ENCODE data around the gene CRACR2B.

Gene CRACR2B

GRCh38 chr11:789943-790342 is 37.8 kb upstream of the CRACR2B start, which contains the start of gene CEND1:
Gene CEND1 (minus strand): TSS chr11:790090. CDS start chr11:788576, 1,514 bp downstream.
- Histone ChIP-seq H3K9me2 (replicated peaks; ENCODE audit: low read depth, low read length) (no peaks in the 10 kb centered on the region), H3K4me3 (ENCODE audit: low read length, poor library complexity, severe bottlenecking) (no peak within 1 kb of the TSS), H3K36me3 (ENCODE audit: insufficient read depth, low read length) (no peaks in the 10 kb centered on the region), H3K79me2 (ENCODE audit: insufficient read depth, low read length) (peaks cover 6% of the 10 kb centered on the region; the same call in 1 of the 2 replicates), H3K4me2 (ENCODE audit: low read depth, low read length, poor library complexity, severe bottlenecking) (no peak within 1 kb of the TSS), H3K4me1 (ENCODE audit: insufficient read depth, low read length, poor library complexity, severe bottlenecking) (peaks cover 4% of the 10 kb centered on the region), H3K27me3 (ENCODE audit: insufficient read depth, low read length, poor library complexity, severe bottlenecking) (no peaks in the 10 kb centered on the region), H3K9ac (ENCODE audit: low read depth, low read length, poor library complexity, severe bottlenecking) (no peak within 1 kb of the TSS), H4K20me1 (ENCODE audit: insufficient read depth, low read length, poor library complexity, severe bottlenecking) (no peaks in the 10 kb centered on the region), H3K9me3 (ENCODE audit: insufficient read depth, low read depth, low read length) (no peaks in the 10 kb centered on the region), H3F3A (ENCODE audit: low read depth) (no peaks in the 10 kb centered on the region), H2AFZ (ENCODE audit: low read length) (no peak within 1 kb of the TSS)
- TF ChIP-seq, protein P1, sequence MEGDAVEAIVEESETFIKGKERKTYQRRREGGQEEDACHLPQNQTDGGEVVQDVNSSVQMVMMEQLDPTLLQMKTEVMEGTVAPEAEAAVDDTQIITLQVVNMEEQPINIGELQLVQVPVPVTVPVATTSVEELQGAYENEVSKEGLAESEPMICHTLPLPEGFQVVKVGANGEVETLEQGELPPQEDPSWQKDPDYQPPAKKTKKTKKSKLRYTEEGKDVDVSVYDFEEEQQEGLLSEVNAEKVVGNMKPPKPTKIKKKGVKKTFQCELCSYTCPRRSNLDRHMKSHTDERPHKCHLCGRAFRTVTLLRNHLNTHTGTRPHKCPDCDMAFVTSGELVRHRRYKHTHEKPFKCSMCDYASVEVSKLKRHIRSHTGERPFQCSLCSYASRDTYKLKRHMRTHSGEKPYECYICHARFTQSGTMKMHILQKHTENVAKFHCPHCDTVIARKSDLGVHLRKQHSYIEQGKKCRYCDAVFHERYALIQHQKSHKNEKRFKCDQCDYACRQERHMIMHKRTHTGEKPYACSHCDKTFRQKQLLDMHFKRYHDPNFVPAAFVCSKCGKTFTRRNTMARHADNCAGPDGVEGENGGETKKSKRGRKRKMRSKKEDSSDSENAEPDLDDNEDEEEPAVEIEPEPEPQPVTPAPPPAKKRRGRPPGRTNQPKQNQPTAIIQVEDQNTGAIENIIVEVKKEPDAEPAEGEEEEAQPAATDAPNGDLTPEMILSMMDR (conservative IDR thresholded peaks at IDR 0.05; ENCODE audit: low read length), result no peak
- TF ChIP-seq EZH2phosphoT487 (IDR thresholded peaks at IDR 0.05; ENCODE audit: borderline replicate concordance), result no peak

DNA sequence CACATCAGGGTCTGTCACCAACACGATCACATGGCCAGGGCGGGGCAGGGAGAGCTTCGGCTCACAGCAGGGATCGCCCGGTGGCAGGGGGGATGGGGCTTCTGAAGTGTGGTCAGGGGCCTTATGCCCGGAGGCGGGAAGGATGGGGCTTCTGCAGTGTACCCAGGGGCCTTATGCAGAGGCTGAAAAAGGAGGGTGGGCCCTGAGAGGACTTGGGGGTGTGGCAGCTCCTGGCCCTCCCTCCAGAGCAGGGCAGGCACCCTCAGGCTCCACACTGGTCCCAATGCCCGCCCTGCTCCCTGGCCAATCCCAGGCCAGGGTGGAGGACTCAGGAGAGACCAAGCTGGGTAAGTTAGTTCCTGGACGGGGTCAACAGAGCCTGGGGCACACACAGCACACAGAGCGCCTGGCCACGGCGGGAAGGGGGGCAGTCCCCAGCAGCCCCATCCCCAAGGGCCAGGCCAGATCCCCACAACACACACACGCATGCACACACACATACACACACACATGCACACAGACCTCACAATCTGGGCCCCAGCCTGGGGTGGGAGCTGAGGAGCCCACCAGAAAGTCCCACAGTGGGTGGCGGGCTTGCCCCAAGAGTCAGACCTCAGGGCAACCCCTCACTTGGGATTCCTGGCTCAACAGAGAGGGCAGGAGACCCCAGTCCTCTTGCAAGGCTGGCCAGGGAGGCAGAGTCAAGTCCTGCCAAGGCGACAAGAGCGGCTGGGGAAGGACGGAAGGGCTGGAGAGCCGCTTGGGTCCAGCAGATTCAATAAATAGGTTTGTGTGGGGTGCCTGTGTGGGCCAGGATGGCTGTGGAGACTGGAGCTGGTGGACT is 36.8 kb upstream of the CRACR2B start:
- H3K4me3 ChIP-seq (ENCODE audit: low read length, poor library complexity, severe bottlenecking), result no peak overlapping the region
- peaks cover 4% of the 10 kb centered on the region for H4K20me1 ChIP-seq (ENCODE audit: insufficient read depth, low read length, poor library complexity, severe bottlenecking)
- H3K9ac ChIP-seq (ENCODE audit: low read depth, low read length, poor library complexity, severe bottlenecking), result no peak overlapping the region
- TF ChIP-seq, protein P1 (conservative IDR thresholded peaks at IDR 0.05; ENCODE audit: low read length), result no peak
- no peak for TF ChIP-seq EZH2phosphoT487 (IDR thresholded peaks at IDR 0.05; ENCODE audit: borderline replicate concordance)
- H3K36me3 ChIP-seq (ENCODE audit: insufficient read depth, low read length), result no peaks in the 10 kb centered on the region
- H3K9me2 ChIP-seq (replicated peaks; ENCODE audit: low read depth, low read length), result no peaks in the 10 kb centered on the region
- H3K4me2 ChIP-seq (ENCODE audit: low read depth, low read length, poor library complexity, severe bottlenecking), result no peak overlapping the region
- H3K4me1 ChIP-seq (ENCODE audit: insufficient read depth, low read length, poor library complexity, severe bottlenecking), result peaks cover 8% of the 10 kb centered on the region
- H3K79me2 ChIP-seq (ENCODE audit: insufficient read depth, low read length), result peaks cover 10% of the 10 kb centered on the region; the same call in 1 of the 2 replicates
- H3K9me3 ChIP-seq (ENCODE audit: insufficient read depth, low read depth, low read length), result no peaks in the 10 kb centered on the region
- no peak overlapping the region for H2AFZ ChIP-seq (ENCODE audit: low read length)
- H3K27me3 ChIP-seq (ENCODE audit: insufficient read depth, low read length, poor library complexity, severe bottlenecking), result no peaks in the 10 kb centered on the region
- H3F3A ChIP-seq (ENCODE audit: low read depth), result no peaks in the 10 kb centered on the region

- H4K20me1 ChIP-seq (ENCODE audit: insufficient read depth, low read length, poor library complexity, severe bottlenecking), result peaks cover 11% of the 10 kb centered on the region
- H3K4me1 ChIP-seq (ENCODE audit: insufficient read depth, low read length, poor library complexity, severe bottlenecking), result peaks cover 14% of the 10 kb centered on the region
- H3K4me2 ChIP-seq (ENCODE audit: low read depth, low read length, poor library complexity, severe bottlenecking), result no peak overlapping the region
- no peaks in the 10 kb centered on the region for H3K9me3 ChIP-seq (ENCODE audit: insufficient read depth, low read depth, low read length)
- no peaks in the 10 kb centered on the region for H3K36me3 ChIP-seq (ENCODE audit: insufficient read depth, low read length)
- no peak overlapping the region for H2AFZ ChIP-seq (ENCODE audit: low read length)
- no peak overlapping the region for H3K9ac ChIP-seq (ENCODE audit: low read depth, low read length, poor library complexity, severe bottlenecking)
- H3K79me2 ChIP-seq (ENCODE audit: insufficient read depth, low read length), result peaks cover 17% of the 10 kb centered on the region; the same call in 1 of the 2 replicates
- H3K9me2 ChIP-seq (replicated peaks; ENCODE audit: low read depth, low read length), result no peaks in the 10 kb centered on the region
- H3K27me3 ChIP-seq (ENCODE audit: insufficient read depth, low read length, poor library complexity, severe bottlenecking), result no peaks in the 10 kb centered on the region
- no peak overlapping the region for H3K4me3 ChIP-seq (ENCODE audit: low read length, poor library complexity, severe bottlenecking)
- TF ChIP-seq, protein P1 (conservative IDR thresholded peaks at IDR 0.05; ENCODE audit: low read length), result no peak
- TF ChIP-seq EZH2phosphoT487 (IDR thresholded peaks at IDR 0.05; ENCODE audit: borderline replicate concordance), result no peak
- peaks cover 3% of the 10 kb centered on the region; the same call in 1 of the 2 replicates for H3F3A ChIP-seq (ENCODE audit: low read depth)
Observed at GRCh38 chr11:791658-792534, 35.8 kb upstream of the CRACR2B start.

Measured in Loucy (cell line).